COLO829 (cell line): ENCODE measurements around the gene ADAMTS3.
A peak's percentile ranks its signal among the peaks of the same experiment; 100 is the strongest.
"Not testable (repeated sequence)": the region's sequence is repeated elsewhere in the genome, so short reads cannot be mapped to it uniquely, and the experiment has no call there.

Experiments
- DNase-seq: peaks from one replicate; pipeline ENCODE4 v3.0.0; 2012; ENCODE audit warnings: low spot score

The ADAMTS3 gene

GRCh38 chr4:72468904-72469502 is 100.0 kb downstream of the ADAMTS3 start:
- peak; percentile 39 for DNase-seq

GRCh38 chr4:72467633-72468032 is 101.4 kb downstream of the ADAMTS3 start:
- peak; percentile 10 for DNase-seq

DNA sequence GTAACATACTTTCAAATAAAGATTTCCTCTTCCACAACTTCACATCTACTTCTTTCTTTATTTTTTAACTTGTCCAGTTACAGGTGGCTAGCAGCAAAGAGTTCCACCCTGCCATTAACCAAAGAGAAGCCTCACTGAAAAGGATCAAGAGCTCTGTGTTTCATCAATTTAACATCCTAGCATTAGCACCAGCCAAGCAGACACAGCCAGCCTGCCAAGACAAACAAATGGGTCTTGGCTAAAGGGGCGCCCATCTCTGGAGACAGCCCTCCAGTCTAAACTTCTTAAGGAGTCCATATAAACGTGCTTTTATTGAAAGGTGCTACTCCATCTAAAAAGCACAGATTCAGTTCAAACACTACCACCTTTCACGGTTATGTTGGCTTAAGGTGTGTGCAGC is 105.3 kb downstream of the ADAMTS3 start:
- DNase-seq = no peak

GRCh38 chr4:72457158-72457557 is 111.9 kb downstream of the ADAMTS3 start:
- no peak for DNase-seq

DNA sequence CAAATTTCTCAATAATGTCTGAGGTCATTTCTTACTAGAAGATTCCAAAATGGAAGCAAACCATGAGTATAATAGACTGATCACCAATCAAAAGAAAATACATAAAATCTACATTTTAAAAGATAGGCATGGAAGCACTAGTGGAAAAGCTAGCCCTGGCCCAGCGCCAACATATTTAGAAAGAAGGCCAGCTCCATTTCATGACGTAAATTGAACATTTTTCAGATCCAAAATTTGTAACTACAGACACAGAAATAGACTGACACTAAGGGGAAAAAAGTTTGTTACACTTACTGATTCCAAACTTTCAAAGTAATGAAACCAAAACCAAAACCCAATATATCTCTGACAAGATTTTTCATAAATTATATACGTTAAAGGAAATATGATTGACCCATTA is 117.7 kb downstream of the ADAMTS3 start:
- DNase-seq = no peak

GRCh38 chr4:72449705-72450104 is 119.3 kb downstream of the ADAMTS3 start:
- no peak for DNase-seq

DNA sequence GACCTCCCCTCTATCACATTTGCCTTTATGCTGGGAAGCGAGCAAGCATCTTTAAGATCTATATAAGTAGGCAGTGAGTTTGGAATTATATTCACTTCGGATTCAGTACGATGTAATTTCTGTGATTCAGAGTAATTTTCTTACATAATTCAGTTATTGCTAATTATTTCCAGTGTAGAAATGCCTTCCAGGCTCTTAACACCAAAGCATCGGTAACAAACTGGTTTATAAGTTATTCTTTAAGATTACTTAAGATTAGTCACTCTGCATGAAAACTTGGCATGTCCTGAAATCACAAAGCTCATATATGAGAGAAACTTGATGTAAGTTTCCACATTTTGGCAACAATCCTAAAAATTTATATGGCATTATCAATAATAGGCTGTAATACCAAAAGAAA is 120.8 kb downstream of the ADAMTS3 start:
- DNase-seq = no peak

- no peak for DNase-seq
Observed at GRCh38 chr4:72446353-72447055, 122.5 kb downstream of the ADAMTS3 start.

- no peak for DNase-seq
Observed at GRCh38 chr4:72444092-72444491, 124.9 kb downstream of the ADAMTS3 start.

- DNase-seq = no peak
Observed at GRCh38 chr4:72442715-72443114, 126.3 kb downstream of the ADAMTS3 start.

- no peak for DNase-seq
Observed at GRCh38 chr4:72442147-72442546, 126.9 kb downstream of the ADAMTS3 start.

- no peak for DNase-seq
Observed at GRCh38 chr4:72440386-72440785, 128.6 kb downstream of the ADAMTS3 start.

GRCh38 chr4:72432975-72433374 is 136.0 kb downstream of the ADAMTS3 start:
- no peak for DNase-seq

DNA sequence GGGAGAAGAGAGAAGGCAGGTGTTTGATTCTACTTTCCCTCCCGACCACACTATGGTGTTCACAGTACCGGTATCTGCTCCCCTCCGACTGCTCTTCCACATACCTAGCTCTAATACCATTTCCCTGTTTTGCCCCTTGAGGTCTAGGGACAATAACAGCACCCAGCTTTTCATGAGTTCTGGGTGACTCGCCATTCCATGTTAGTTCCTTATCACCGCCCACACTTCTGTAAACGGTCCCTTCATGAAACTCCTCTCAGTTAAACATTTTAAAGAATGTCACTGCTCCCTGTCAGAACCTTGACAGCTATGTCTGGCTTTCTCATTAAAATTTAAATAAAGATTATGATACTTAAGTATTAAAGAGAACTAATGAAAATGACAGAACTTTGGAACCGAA is 136.7 kb downstream of the ADAMTS3 start:
- no peak for DNase-seq

DNA sequence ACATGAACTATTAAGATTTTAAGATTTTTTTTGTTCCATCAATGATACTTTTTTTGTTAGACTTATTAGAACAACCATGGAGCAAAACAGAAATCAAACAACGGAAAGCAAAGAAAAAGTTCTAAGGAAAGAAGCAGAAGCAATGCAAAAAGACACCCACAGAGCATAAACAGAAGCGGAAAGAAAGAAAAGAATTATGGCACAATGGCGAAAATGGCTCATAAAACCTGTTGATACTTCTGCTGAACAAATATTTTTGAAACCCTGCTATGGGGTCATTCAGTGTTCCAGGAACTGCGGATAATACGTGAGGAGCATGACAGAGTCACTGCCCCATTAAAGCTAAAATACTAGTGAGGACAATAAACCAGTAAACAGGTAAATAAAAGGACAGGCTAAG is 138.0 kb downstream of the ADAMTS3 start:
- DNase-seq = no peak

DNA sequence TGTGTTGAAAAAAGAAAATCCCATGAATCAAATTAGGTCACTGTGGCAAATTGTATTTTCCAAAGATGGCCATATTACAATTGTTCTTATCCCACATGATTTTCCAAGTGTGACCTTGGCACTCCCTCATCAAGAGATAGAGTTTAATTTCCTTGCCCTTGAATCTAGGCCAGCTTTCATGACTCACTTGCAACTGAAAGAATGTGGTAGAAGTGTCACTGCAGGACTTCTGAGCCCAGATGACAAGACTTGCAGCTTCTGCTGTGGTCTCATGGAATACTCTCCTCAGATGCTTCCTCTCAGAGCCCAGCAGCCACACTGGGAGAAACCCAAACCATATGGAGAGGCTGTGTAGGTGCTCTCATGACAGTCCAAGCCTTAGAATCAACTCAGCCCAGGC is 139.0 kb downstream of the ADAMTS3 start:
- no peak for DNase-seq

DNA sequence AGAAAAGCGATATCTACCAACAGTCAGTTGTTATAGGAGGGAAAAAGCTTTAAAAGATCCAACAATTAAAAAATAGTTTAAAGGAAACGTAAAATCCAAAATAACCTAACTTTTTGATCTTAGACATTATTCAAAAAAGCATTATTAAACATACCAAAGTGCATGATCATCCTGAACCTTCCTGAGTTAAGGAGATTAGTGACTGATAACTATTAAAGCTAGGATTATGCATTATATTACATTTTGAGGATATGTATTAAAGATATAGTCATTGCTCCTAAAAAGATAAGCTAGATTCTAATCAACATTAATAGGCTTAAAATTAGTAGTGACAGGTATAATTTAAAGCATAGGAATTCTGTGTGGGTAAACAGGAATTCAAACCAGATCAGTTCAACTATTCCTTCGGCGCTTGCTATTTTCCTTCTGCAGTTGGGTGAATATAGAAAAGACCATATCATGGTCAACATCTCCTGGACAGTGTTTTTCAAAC is 139.6 kb downstream of the ADAMTS3 start:
- no peak for DNase-seq

DNA sequence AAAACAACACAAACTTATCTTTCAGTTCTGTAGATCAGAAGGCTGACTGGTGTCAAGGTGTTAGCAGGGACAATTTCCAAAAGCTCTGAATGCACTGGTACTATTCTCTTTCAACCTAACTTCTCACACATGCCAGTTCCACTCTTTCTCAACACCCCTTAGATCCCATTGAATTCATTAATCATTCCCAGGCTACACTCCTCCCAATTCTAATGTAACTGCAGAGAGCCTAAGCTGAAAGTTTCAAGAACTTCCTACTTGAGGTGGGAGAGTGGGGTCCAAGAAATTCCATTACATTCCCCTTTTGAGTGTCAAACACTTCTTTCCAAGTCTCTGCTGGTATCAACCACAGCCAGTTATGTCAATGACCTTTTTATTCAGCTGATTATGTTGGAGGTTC is 142.0 kb downstream of the ADAMTS3 start:
- DNase-seq = no peak

- not testable (repeated sequence) for DNase-seq
Observed at GRCh38 chr4:72425908-72426307, 143.1 kb downstream of the ADAMTS3 start.

DNA sequence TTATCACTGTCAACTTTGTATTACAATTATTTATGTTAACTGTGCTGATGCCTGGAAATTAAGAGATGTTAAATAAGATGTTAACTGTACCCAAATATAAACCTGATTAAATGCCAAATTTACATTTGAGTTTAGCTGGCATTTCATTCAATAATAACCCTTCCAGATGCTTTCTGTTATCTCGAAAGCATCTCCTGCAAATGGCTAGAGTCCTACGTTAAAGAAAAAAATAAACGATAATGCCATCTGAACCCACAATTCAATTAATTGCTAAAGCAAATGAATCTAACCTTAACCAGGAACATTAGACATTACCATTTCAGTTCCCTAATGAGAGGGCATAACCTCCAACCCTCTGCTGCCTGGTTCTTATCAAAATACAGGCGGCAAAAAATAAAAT is 145.0 kb downstream of the ADAMTS3 start:
- DNase-seq = no peak

DNA sequence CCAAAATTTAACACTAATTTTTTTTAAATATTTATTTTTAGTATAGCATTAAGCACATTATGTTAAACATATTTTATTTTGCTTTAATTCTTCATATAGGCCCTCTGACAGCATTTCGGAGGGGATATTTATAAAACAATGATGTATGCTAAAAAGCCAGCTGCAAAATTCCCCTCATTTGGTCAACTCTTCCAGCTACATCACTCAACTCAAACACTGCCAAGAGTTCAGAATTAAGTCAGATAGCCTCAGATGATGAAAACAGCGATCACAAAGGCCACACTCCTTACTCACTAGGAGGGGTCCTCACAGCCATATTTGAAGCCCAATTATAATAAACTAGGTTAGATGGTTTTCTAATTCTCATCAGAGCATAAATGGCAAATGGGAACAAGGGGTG is 146.6 kb downstream of the ADAMTS3 start:
- DNase-seq = no peak

GRCh38 chr4:72418458-72418857 is 150.6 kb downstream of the ADAMTS3 start:
- DNase-seq = peak; percentile 85

- no peak for DNase-seq
Observed at GRCh38 chr4:72410158-72410557, 158.9 kb downstream of the ADAMTS3 start.

DNA sequence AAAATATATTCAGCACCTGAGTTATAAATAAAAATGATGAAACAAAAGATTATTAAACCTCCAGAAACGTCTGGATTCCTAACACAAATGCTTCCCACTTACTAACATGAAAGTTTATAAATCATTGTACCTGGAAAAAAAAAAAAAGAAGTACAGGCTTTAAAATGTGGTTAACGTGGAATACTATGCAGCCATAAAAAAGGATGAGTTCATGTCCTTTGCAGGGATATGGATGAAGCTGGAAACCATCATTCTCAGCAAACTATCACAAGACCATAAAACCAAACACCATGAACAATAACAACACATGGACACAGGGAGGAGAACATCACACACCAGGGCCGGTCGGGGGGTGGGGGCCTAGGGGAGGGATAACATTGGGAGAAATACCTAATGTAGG is 160.5 kb downstream of the ADAMTS3 start:
- DNase-seq = no peak
